Activated T-cell treated with anti-CD3 and anti-CD28 coated beads, Interleukin-2, amount 50 U/mL, for 24 hours (primary cell): ENCODE results near the gene NAGK.

ENCODE experiments used
- DNase-seq: peaks from one replicate; pipeline ENCODE4 v3.0.0-alpha.2; 2020
- H3K27ac Mint-ChIP-seq: 2 replicates; pipeline ENCODE4 v1.8.0; 2020; ENCODE audit warnings: mild to moderate bottlenecking, mixed read lengths
- H3K27me3 Mint-ChIP-seq: 2 replicates; pipeline ENCODE4 v1.8.0; 2020; ENCODE audit warnings: mixed read lengths
- H3K36me3 Mint-ChIP-seq: 2 replicates; pipeline ENCODE4 v1.8.0; 2020; ENCODE audit warnings: low read depth, mixed read lengths
- H3K4me1 Mint-ChIP-seq: 2 replicates; pipeline ENCODE4 v1.8.0; 2020; ENCODE audit warnings: low read depth, mixed read lengths
- H3K4me3 Mint-ChIP-seq: 2 replicates; pipeline ENCODE4 v1.8.0; 2020; ENCODE audit warnings: mild to moderate bottlenecking, moderate library complexity, mixed read lengths
- H3K9me3 Mint-ChIP-seq: 2 replicates; pipeline ENCODE4 v1.8.0; 2020; ENCODE audit warnings: mixed read lengths

The NAGK gene

GRCh38 chr2:71113843-71114242 lies 45.4 kb downstream of the NAGK start:
- peaks cover 59% of the 10 kb centered on the region for H3K36me3 Mint-ChIP-seq
- no peak overlapping the region for H3K4me3 Mint-ChIP-seq
- H3K4me1 Mint-ChIP-seq = peaks cover 7% of the 10 kb centered on the region
- no peak for DNase-seq
- no peaks in the 10 kb centered on the region for H3K27me3 Mint-ChIP-seq
- no peak overlapping the region for H3K27ac Mint-ChIP-seq
- no peaks in the 10 kb centered on the region for H3K9me3 Mint-ChIP-seq

GRCh38 chr2:71117063-71117462 lies 48.6 kb downstream of the NAGK start:
- no peak for DNase-seq
- H3K9me3 Mint-ChIP-seq = no peaks in the 10 kb centered on the region
- H3K4me1 Mint-ChIP-seq = peaks cover under 1% of the 10 kb centered on the region
- H3K27me3 Mint-ChIP-seq = no peaks in the 10 kb centered on the region
- peaks cover 62% of the 10 kb centered on the region for H3K36me3 Mint-ChIP-seq
- H3K4me3 Mint-ChIP-seq = no peak overlapping the region
- no peak overlapping the region for H3K27ac Mint-ChIP-seq

- Mint-ChIP-seq H3K9me3 (no peaks in the 10 kb centered on the region), H3K27me3 (no peaks in the 10 kb centered on the region)
Observed at GRCh38 chr2:71120195-71120594, 51.7 kb downstream of the NAGK start.

GRCh38 chr2:71121479-71121878 lies 53.0 kb downstream of the NAGK start:
- H3K27me3 Mint-ChIP-seq = no peaks in the 10 kb centered on the region
- H3K4me1 Mint-ChIP-seq = peaks cover 3% of the 10 kb centered on the region
- no peak overlapping the region for H3K4me3 Mint-ChIP-seq
- peaks cover 59% of the 10 kb centered on the region for H3K36me3 Mint-ChIP-seq
- no peak overlapping the region for H3K27ac Mint-ChIP-seq
- no peaks in the 10 kb centered on the region for H3K9me3 Mint-ChIP-seq
- DNase-seq = no peak

More at GRCh38 chr2:71120195-71120594, 51.7 kb downstream of the NAGK start:
- H3K4me1 Mint-ChIP-seq = no peaks in the 10 kb centered on the region
- peaks cover 58% of the 10 kb centered on the region for H3K36me3 Mint-ChIP-seq
- no peak overlapping the region for H3K27ac Mint-ChIP-seq
- no peak overlapping the region for H3K4me3 Mint-ChIP-seq
- no peak for DNase-seq

GRCh38 chr2:71122387-71123298 lies 54.2 kb downstream of the NAGK start:
- DNase-seq = no peak
- Mint-ChIP-seq H3K27me3 (no peaks in the 10 kb centered on the region), H3K4me3 (no peak overlapping the region), H3K9me3 (no peaks in the 10 kb centered on the region), H3K36me3 (peaks cover 59% of the 10 kb centered on the region), H3K4me1 (peaks cover 8% of the 10 kb centered on the region), H3K27ac (no peak overlapping the region)

GRCh38 chr2:71125506-71126294 lies 57.3 kb downstream of the NAGK start:
- H3K36me3 Mint-ChIP-seq = peaks cover 54% of the 10 kb centered on the region
- DNase-seq = no peak
- no peaks in the 10 kb centered on the region for H3K27me3 Mint-ChIP-seq
- H3K9me3 Mint-ChIP-seq = no peaks in the 10 kb centered on the region
- peaks cover 19% of the 10 kb centered on the region for H3K4me1 Mint-ChIP-seq
- no peak overlapping the region for H3K4me3 Mint-ChIP-seq
- H3K27ac Mint-ChIP-seq = no peak overlapping the region

GRCh38 chr2:71126957-71127356 lies 58.5 kb downstream of the NAGK start:
- H3K9me3 Mint-ChIP-seq = no peaks in the 10 kb centered on the region
- H3K27me3 Mint-ChIP-seq = no peaks in the 10 kb centered on the region
- no peak overlapping the region for H3K4me3 Mint-ChIP-seq
- no peak for DNase-seq
- H3K36me3 Mint-ChIP-seq = peaks cover 42% of the 10 kb centered on the region
- H3K27ac Mint-ChIP-seq = no peak overlapping the region
- peaks cover 19% of the 10 kb centered on the region for H3K4me1 Mint-ChIP-seq
